GM12878 (cell line): Measurements from ENCODE around the gene COG4. TPM values are rescaled to one million over a fixed set of nuclear protein-coding genes. Genes with fewer than 3 reads are reported as not detected.

Experiments used
- ATAC-seq: fragments of 200-7000 bp; cut with Tn5 transposase; 3 replicates; pipeline ENCODE4 v1.9.1; 2020; ENCODE audit warnings: mild to moderate bottlenecking, moderate library complexity
- BruUV-seq: library from RNA; stranded (reverse); fragments of 400-500 nt; replicated peaks from 2 replicates; lab custom pipeline; 2021; lab: Mats Ljungman, UMichigan
- CTCF ChIA-PET: fragments of 300-600 bp; sonication (Branson Sonifier 250); formaldehyde crosslinking; extraction: SDS; loops from one replicate; lab custom pipeline; 2021; ENCODE audit warnings: inconsistent platforms; lab: Yijun Ruan, JAX
- POLR2A ChIA-PET: fragments of 350-600 bp; formaldehyde crosslinking; extraction: SDS; loops from one replicate; lab custom pipeline; 2021; ENCODE audit warnings: inconsistent platforms; lab: Charles Lee
- RAD21 ChIA-PET: fragments of 300-600 bp; sonication (Branson Sonifier 250); formaldehyde crosslinking; loops from one replicate; lab custom pipeline; 2023; ENCODE audit warnings: antibody characterized with exemption; ENCODE audit not compliant: unreplicated experiment; lab: Charles Lee
- SMC1A ChIA-PET: fragments of 300-600 bp; sonication (Branson Sonifier 250); formaldehyde crosslinking; loops from one replicate; lab custom pipeline; 2023; ENCODE audit not compliant: unreplicated experiment, uncharacterized antibody; lab: Charles Lee
- DNase-seq: peaks from one replicate; pipeline ENCODE4 v3.0.0-alpha.2; 2011; ENCODE audit warnings: low read depth, low spot score
- FAIRE-seq: peaks from 3 replicates; lab custom pipeline; 2011; peaks lifted over from hg19 to GRCh38; lab: Jason Lieb, UNC
- H2AFZ ChIP-seq: 2 replicates; pipeline ENCODE4 v1.6.0; 2011; ENCODE audit warnings: low read depth, low read length, control low read depth; ENCODE audit not compliant: control insufficient read depth
- H3K27ac ChIP-seq: 2 replicates; pipeline ENCODE4 v1.5.1; 2011; ENCODE audit warnings: control low read depth; ENCODE audit not compliant: control insufficient read depth, insufficient read depth
- H3K27me3 ChIP-seq, 2 experiments: replicated peaks in 1 of 2; 2 replicates each; pipeline versions ENCODE4 v1.6.0 to v1.6.1; 2011; ENCODE audit warnings: low read length in 1 of 2; ENCODE audit not compliant: control insufficient read depth in 2 of 2, insufficient read depth in 2 of 2
- H3K36me3 ChIP-seq, 2 experiments: 2 replicates each; pipeline ENCODE4 v1.5.1; 2011; ENCODE audit warnings: low read length in 1 of 2; ENCODE audit not compliant: control insufficient read depth in 2 of 2, insufficient read depth in 2 of 2
- H3K4me1 ChIP-seq: 2 replicates; pipeline ENCODE4 v1.6.1; 2011; ENCODE audit warnings: mild to moderate bottlenecking, low read length, moderate library complexity, mixed read lengths; ENCODE audit not compliant: control insufficient read depth, insufficient read depth
- H3K4me2 ChIP-seq: 2 replicates; pipeline ENCODE4 v1.6.0; 2011; ENCODE audit warnings: control low read depth; ENCODE audit not compliant: control insufficient read depth, insufficient read depth
- H3K4me3 ChIP-seq: fragments of 200-600 bp; sonication (generic); 2 replicates; pipeline ENCODE4 v1.5.1; 2016
- H3K79me2 ChIP-seq: 2 replicates; pipeline ENCODE4 v1.6.0; 2011; ENCODE audit warnings: low read length; ENCODE audit not compliant: control insufficient read depth, insufficient read depth
- H3K9ac ChIP-seq: 2 replicates; pipeline ENCODE4 v1.8.0; 2011; ENCODE audit warnings: low read length, control low read depth, mixed read lengths; ENCODE audit not compliant: control insufficient read depth, insufficient read depth
- H3K9me3 ChIP-seq: replicated peaks from 3 replicates; pipeline ENCODE4 v1.5.1; 2011; ENCODE audit warnings: mild to moderate bottlenecking, low read length; ENCODE audit not compliant: control insufficient read depth, insufficient read depth
- H4K20me1 ChIP-seq: 2 replicates; pipeline ENCODE4 v1.6.0; 2011; ENCODE audit not compliant: control insufficient read depth, insufficient read depth
- ATF3 ChIP-seq: IDR thresholded peaks from 2 replicates; pipeline ENCODE4 v1.6.1; 2011; ENCODE audit warnings: low read depth, mild to moderate bottlenecking, low read length, moderate library complexity, borderline replicate concordance; ENCODE audit errors: extremely low read depth
- CREM ChIP-seq: IDR thresholded peaks from 2 replicates; pipeline ENCODE4 v1.6.1; 2014; ENCODE audit warnings: antibody characterized with exemption, low read depth
- CTCF ChIP-seq, 3 experiments: IDR thresholded peaks in 2 of 3; conservative IDR thresholded peaks in 1 of 3; 2 replicates each; pipeline ENCODE4 v1.5.1; 2011; ENCODE audit warnings: low read depth in 3 of 3, low read length in 3 of 3, mild to moderate bottlenecking in 3 of 3, control low read depth in 2 of 3, moderate library complexity in 2 of 3, inconsistent platforms in 1 of 3, mixed read lengths in 1 of 3; ENCODE audit not compliant: control insufficient read depth in 2 of 3, insufficient read depth in 1 of 3; ENCODE audit errors: extremely low read depth in 1 of 3
- CUX1 ChIP-seq: IDR thresholded peaks from 2 replicates; pipeline ENCODE4 v1.6.1; 2012; ENCODE audit warnings: improper control_type of control experiment, low read depth, low read length; ENCODE audit not compliant: insufficient replicate concordance
- FOS ChIP-seq: IDR thresholded peaks from 3 replicates; pipeline ENCODE4 v1.6.1; 2011; ENCODE audit warnings: borderline replicate concordance; ENCODE audit not compliant: insufficient read length; ENCODE audit errors: extremely low read depth
- FOXM1 ChIP-seq: IDR thresholded peaks from 2 replicates; pipeline ENCODE4 v1.6.1; 2012; ENCODE audit warnings: low read depth, mild to moderate bottlenecking, inconsistent platforms, low read length, moderate library complexity
- HSF1 ChIP-seq: fragments of 150-350 bp; IDR thresholded peaks from 2 replicates; pipeline ENCODE4 v1.6.1; 2014; ENCODE audit warnings: mild to moderate bottlenecking, low read depth, low read length
- MAX ChIP-seq: IDR thresholded peaks from 2 replicates; pipeline ENCODE4 v1.6.1; 2012; ENCODE audit warnings: low read depth, low read length, improper control_type of control experiment
- RAD21 ChIP-seq: IDR thresholded peaks from 2 replicates; pipeline ENCODE4 v1.6.1; 2011; ENCODE audit warnings: mild to moderate bottlenecking, low read depth, low read length, moderate library complexity; ENCODE audit not compliant: insufficient read depth
- SIX5 ChIP-seq: IDR thresholded peaks from 2 replicates; pipeline ENCODE4 v1.6.1; 2011; ENCODE audit warnings: mild to moderate bottlenecking, low read depth, low read length, moderate library complexity; ENCODE audit not compliant: severe bottlenecking
- SMAD5 ChIP-seq: IDR thresholded peaks from 2 replicates; pipeline ENCODE4 v1.6.1; 2016; ENCODE audit warnings: antibody characterized with exemption, low read depth
- WGBS: methylation state at CpG from one replicate; pipeline ENCODE4 v1.1.6; 2016; ENCODE audit warnings: low lambda C conversion rate; ENCODE audit not compliant: insufficient replicate concordance, insufficient coverage; ENCODE audit errors: missing lambda C conversion rate; 5-methylcytosine and 5-hydroxymethylcytosine counted together
- in situ Hi-C: fragments of 300-500 bp; cut with MboI; formaldehyde crosslinking; loops from 9 replicates; pipeline ENCODE4 v1.14.3; 2018; ENCODE audit warnings: mixed read lengths
- intact Hi-C: fragments of 100-400 bp; cut with micrococcal nuclease; formaldehyde crosslinking; loops from one replicate; pipeline ENCODE4 v1.14.2; 2022; ENCODE audit not compliant: unreplicated experiment
- polyA plus RNA-seq, 11 experiments: library from polyadenylated mRNA; depleted of rRNA in 4 of 11; unstranded in 6 of 11; stranded (reverse) in 5 of 11; fragments of >200 nt; fragmentation: Nextera tagmentation in 4 of 11; fragmentation: Illumina TruSeq in 1 of 11; extraction: Ambion mirVana in 4 of 11; extraction: Trizol in 1 of 11; gene quantifications; 1 replicate in 1 of 11; 2 replicates in 10 of 11; pipeline versions ENCODE4 v1.2.1 to v1.2.3, GENCODE V29; 2011 to 2016; ENCODE audit warnings: inconsistent platforms in 2 of 11, missing spikeins in 2 of 11, low read depth in 1 of 11
- total RNA-seq, 4 experiments: library from RNA; depleted of rRNA in 3 of 4; stranded (reverse); fragments of >200 nt in 3 of 4; fragmentation: Illumina TruSeq in 1 of 4; extraction: Trizol in 1 of 4; gene quantifications; 2 replicates each; pipeline versions ENCODE4 v1.2.1 to v1.2.3, GENCODE V29; 2013 to 2021

Gene COG4
- total and polyA plus RNA-seq, 10 of the 15 experiments (the other 5 are each of a cell fraction or from before 2014, with no cell fraction given): 7.0 to 57.7 (median 33.0) TPM

- Histone ChIP-seq H2AFZ (no peak overlapping the region), H3K4me2 (no peak overlapping the region)
- ChIA-PET SMC1A (interaction anchor here (0.6 to 1.3 kb wide), 3 partner anchors 10 to 50 kb away, joined by 3 to 5 read pairs (median 3); partner anchors contain the start of gene COG4), RAD21 (interaction anchor here (1.1 kb wide), 1 partner anchor 78 kb away, joined by 3 read pairs; no protein-coding TSS in a partner anchor), CTCF (interaction anchor here (1.2 to 1.9 kb wide), 2 partner anchors 79 to 93 kb away, joined by 4 read pairs; no protein-coding TSS in a partner anchor)
- 76% methylated on average over 21 of the region's 21 CpGs for WGBS
- ATAC-seq: peak; percentile 4
- TF ChIP-seq FOXM1 (no peak), SMAD5 (no peak), HSF1 (no peak), CREM (no peak), SIX5 (no peak), FOS (no peak), CUX1 (no peak), RAD21 (peak; percentile 25; the same call in 1 of the 2 replicates), ATF3 (no peak), CTCF (IDR thresholded peaks at IDR 0.05 in 2 of 3, conservative IDR thresholded peaks at IDR 0.05 in 1 of 3; ENCODE audit: control insufficient read depth in 2 of 3, extremely low read depth in 1 of 3, insufficient read depth in 1 of 3, low read depth in 3 of 3, low read length in 3 of 3) (peak in 2 of 3 experiments; percentile 21 to 22; a peak in 2 of 6 replicates), MAX (no peak)
- TF ChIP-seq, all 136 proteins: peak for 2
- no peaks in the 10 kb centered on the region for H3K79me2 ChIP-seq
- no peak overlapping the region for H3K4me3 ChIP-seq
- peaks cover under 1 to 5% of the 10 kb centered on the region in 2 experiments; a peak in 3 of 4 replicates for H3K36me3 ChIP-seq
- no peaks in the 10 kb centered on the region for H3K27me3 ChIP-seq
- no peaks in the 10 kb centered on the region for H4K20me1 ChIP-seq
- intact Hi-C loops (no loop called here), in situ Hi-C loops (no loop called here)
- peaks cover 27% of the 10 kb centered on the region for H3K4me1 ChIP-seq
- POLR2A ChIA-PET: no interaction called here
- no peaks in the 10 kb centered on the region for H3K9me3 ChIP-seq
- no TSS peak for BruUV-seq
- H3K27ac ChIP-seq: no peak overlapping the region
- FAIRE-seq (no peak), DNase-seq (no peak)
- H3K9ac ChIP-seq: no peak overlapping the region
Observed at GRCh38 chr16:70473446-70474319, 49.7 kb downstream of the COG4 start.
